ENCODE results near the gene BANK1. TPM values are rescaled to one million over a fixed set of nuclear protein-coding genes. Genes with fewer than 3 reads are reported as not detected.

BANK1 gene
- total RNA-seq, 1 experiment from 2014 or later: 1.1 TPM

GRCh38 chr4:101857176-101857575 lies 66.6 kb downstream of the BANK1 start:
- Histone ChIP-seq H3K79me1 (ENCODE audit: insufficient read depth, low read depth, low read length, poor library complexity, severe bottlenecking) (no peaks in the 10 kb centered on the region), H4K5ac (ENCODE audit: insufficient read length, low read depth, low read length) (no peak overlapping the region), H3K4me1 (ENCODE audit: insufficient read depth, low read length) (no peaks in the 10 kb centered on the region), H2BK120ac (ENCODE audit: low read depth, low read length, poor library complexity, severe bottlenecking) (no peak overlapping the region), H3K27me3 (ENCODE audit: insufficient read depth, low read length) (no peaks in the 10 kb centered on the region), H3K27ac (ENCODE audit: insufficient read length, low read depth, low read length) (no peak overlapping the region), H4K91ac (ENCODE audit: insufficient read length, low read depth, low read length) (no peak overlapping the region), H4K8ac (replicated peaks; ENCODE audit: insufficient read length, low read depth, low read length) (no peak overlapping the region), H3K23me2 (ENCODE audit: insufficient read length, low read depth, low read length, poor library complexity, severe bottlenecking) (no peaks in the 10 kb centered on the region), H3K14ac (ENCODE audit: insufficient read depth, low read length) (no peak overlapping the region), H3T11ph (ENCODE audit: low read length) (no peak overlapping the region), H2AK5ac (ENCODE audit: insufficient read length, low read length) (no peak overlapping the region), H3K4ac (ENCODE audit: low read depth, low read length) (no peak overlapping the region), H3K9me3 (ENCODE audit: control insufficient read depth, low read depth, low read length) (no peaks in the 10 kb centered on the region), H3K79me2 (ENCODE audit: insufficient read depth, low read length) (no peaks in the 10 kb centered on the region), H3K18ac (ENCODE audit: insufficient read length, low read depth, low read length) (no peak overlapping the region), H3K4me2 (ENCODE audit: insufficient read depth, insufficient read length, low read length) (no peak overlapping the region), H2AFZ (ENCODE audit: low read length) (no peak overlapping the region), H2BK20ac (ENCODE audit: low read depth, low read length, poor library complexity, severe bottlenecking) (no peak overlapping the region), H3K56ac (ENCODE audit: insufficient read length, low read depth, low read length) (no peak overlapping the region), H3K23ac (ENCODE audit: insufficient read length, low read depth, low read length) (no peak overlapping the region), H4K20me1 (ENCODE audit: control insufficient read depth, insufficient read depth, insufficient read length) (no peaks in the 10 kb centered on the region), H3K9ac (ENCODE audit: extremely low read depth, insufficient read length, low read length) (no peak overlapping the region), H2BK12ac (ENCODE audit: insufficient read length, low read depth, low read length) (no peak overlapping the region), H2BK5ac (ENCODE audit: insufficient read length, low read length) (no peak overlapping the region), H2BK15ac (ENCODE audit: low read depth, low read length) (no peak overlapping the region)
- Mint-ChIP-seq H3K4me1 (0 out of 4 replicates have a peak, but pooled peaks cover 0 to 6% of the 10 kb centered on the region in 2 experiments), H3K4me3 (no peak overlapping the region), H3K9me3 (no peaks in the 10 kb centered on the region), H3K36me3 (ENCODE audit: insufficient read depth in 1 of 3, low read depth in 3 of 3) (no peaks in the 10 kb centered on the region), H3K27ac (no peak overlapping the region; a peak in 1 of 7 replicates), H3K27me3 (ENCODE audit: low read depth) (no peaks in the 10 kb centered on the region)
- TF ChIP-seq CTCF (conservative IDR thresholded peaks at IDR 0.05): no peak
- no peak for DNase-seq
- WGBS (ENCODE audit: extremely low coverage, insufficient read length, low lambda C conversion rate): no CpG with 5 or more reads among the region's 2 CpGs

Measured in H9 (cell line).